ENCODE data around the gene TMEM232.

GRCh38 chr5:110726249-110727024, at the start of gene TMEM232:
- TF ChIP-seq EZH2 (IDR thresholded peaks at IDR 0.05; ENCODE audit: insufficient read depth, poor library complexity, severe bottlenecking) (no peak), EZH2phosphoT487 (IDR thresholded peaks at IDR 0.05; ENCODE audit: insufficient read depth, low read depth) (no peak)

All from GM23248 (cell line).